ENCODE data around the gene SMAD1.

SMAD1 gene

DNA sequence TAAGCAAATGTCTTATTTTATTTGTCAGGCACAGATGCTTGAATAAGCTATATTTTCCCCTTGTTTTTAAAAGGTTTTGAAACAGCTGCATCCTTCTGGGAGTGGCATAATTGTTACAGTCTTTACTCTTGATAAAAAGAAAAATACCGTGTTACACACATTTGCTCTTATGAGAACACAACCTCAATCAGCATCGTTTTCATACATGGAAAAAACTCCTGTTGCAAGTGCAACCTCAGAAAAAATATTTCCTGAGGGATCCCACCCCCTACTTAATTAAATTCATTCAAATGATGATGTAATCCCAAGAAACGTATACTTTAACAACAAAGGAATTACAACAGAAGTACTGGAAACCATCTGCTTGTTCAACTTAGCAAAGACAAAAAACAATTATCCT lies 58.6 kb downstream of the SMAD1 start:
- TF ChIP-seq, protein P1, sequence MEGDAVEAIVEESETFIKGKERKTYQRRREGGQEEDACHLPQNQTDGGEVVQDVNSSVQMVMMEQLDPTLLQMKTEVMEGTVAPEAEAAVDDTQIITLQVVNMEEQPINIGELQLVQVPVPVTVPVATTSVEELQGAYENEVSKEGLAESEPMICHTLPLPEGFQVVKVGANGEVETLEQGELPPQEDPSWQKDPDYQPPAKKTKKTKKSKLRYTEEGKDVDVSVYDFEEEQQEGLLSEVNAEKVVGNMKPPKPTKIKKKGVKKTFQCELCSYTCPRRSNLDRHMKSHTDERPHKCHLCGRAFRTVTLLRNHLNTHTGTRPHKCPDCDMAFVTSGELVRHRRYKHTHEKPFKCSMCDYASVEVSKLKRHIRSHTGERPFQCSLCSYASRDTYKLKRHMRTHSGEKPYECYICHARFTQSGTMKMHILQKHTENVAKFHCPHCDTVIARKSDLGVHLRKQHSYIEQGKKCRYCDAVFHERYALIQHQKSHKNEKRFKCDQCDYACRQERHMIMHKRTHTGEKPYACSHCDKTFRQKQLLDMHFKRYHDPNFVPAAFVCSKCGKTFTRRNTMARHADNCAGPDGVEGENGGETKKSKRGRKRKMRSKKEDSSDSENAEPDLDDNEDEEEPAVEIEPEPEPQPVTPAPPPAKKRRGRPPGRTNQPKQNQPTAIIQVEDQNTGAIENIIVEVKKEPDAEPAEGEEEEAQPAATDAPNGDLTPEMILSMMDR (IDR thresholded peaks at IDR 0.05; ENCODE audit: borderline replicate concordance, insufficient read depth, low read depth, low read length) = no peak
- H3K4me3 ChIP-seq (ENCODE audit: low read depth, low read length) = no peak overlapping the region

DNA sequence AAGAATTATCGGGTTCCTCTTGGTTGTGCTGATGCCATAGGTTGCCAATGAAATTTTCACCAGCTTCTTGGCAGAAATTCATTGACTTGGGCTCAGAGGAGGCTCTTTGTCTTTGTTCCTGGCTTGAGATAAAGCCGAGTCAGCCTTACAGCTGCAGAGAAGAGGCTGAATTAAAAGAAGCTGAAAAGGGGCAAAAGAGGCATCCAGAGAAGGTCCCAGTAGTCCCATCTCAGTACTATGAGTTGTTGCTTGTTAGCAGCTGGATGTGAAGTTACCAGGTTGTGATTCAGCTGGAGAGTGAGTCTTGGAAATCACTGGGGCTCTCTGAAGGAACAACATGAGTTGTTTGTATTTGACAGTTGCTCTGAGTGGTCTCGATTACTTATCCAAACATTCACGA lies 59.7 kb downstream of the SMAD1 start:
- no peak overlapping the region for H3K4me3 ChIP-seq (ENCODE audit: low read depth, low read length)
- TF ChIP-seq, protein P1 (IDR thresholded peaks at IDR 0.05; ENCODE audit: borderline replicate concordance, insufficient read depth, low read depth, low read length) = no peak

DNA sequence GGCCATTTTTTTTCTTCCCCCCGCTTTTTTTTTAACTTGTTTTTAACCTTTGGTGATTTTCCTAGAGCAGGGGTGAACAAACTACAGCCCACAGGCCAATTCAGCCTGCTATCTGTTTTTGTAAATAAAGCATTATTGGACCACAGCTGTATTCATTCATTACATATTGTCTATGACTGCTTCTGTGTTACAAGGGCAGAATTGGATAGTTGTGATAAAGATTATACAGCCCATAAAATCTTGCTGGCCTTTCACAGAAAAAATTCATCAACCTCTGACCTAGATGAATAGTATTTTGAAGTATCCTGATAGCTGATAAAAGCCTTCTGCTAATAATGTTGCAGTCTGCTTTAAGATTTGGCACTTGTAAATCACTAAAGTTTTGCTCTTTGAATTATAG lies 63.4 kb downstream of the SMAD1 start:
- TF ChIP-seq, protein P1 (IDR thresholded peaks at IDR 0.05; ENCODE audit: borderline replicate concordance, insufficient read depth, low read depth, low read length) = no peak

DNA sequence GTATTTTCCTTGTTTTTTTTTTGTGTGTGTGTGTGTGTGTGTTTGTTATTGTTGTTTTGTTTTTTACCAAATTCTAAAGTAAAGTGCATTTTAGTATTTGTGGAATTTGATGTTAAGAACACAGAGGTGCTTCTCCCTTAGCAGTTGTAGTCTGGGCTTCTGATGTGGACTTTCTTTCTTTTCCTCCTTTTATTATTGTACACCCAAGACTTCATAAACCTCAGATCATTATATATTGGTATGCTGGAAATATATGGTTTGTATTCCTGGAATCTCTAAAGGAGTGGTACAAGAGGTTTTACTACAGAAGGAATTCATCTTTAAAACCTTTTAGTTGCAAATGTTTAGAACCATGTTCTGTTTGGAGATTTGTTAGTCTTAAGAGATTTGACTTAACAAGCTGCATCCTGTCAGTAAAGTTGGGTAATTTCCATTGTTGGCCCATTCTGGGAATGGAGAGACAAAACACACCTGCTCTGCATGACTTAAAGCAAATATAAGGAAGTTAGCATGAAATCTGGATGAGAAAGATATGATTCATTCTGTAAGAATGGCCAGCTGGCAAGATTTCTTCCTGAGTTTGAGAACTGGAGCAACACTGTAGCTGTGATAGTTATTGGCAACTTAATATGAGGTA lies 64.0 kb downstream of the SMAD1 start:
- no peak overlapping the region for H3K4me3 ChIP-seq (ENCODE audit: low read depth, low read length)
- TF ChIP-seq, protein P1 (IDR thresholded peaks at IDR 0.05; ENCODE audit: borderline replicate concordance, insufficient read depth, low read depth, low read length) = no peak

More for the DNA sequence above, 63.4 kb downstream of the SMAD1 start:
- H3K4me3 ChIP-seq (ENCODE audit: low read depth, low read length) = no peak overlapping the region

DNA sequence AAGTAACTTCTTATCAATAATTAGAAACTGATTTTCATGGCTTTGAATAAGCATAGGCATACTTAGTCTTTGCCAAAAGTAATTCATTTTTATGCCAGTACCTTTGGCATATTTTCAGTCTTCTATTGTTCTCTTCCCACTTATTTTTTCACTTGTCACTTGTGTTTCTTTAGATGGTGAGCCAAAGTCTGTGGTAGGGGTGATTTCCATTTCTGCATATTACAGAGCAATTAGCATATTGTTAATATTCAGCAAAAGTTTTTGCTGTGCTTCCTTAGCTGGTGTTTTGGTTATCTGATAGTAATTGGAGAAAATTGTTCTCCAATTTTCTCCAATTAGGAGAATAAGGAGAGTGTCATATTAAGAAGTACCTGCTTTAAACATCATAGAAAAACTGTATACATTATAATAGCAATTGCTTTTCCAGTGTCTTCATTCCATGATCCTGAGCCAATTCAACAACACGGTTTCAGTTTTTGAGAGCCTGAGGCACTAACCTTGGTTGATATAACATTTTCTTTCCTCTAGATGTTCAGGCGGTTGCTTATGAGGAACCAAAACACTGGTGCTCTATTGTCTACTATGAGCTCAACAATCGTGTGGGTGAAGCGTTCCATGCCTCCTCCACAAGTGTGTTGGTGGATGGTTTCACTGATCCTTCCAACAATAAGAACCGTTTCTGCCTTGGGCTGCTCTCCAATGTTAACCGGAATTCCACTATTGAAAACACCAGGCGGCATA lies 64.7 kb downstream of the SMAD1 start:
- H3K4me3 ChIP-seq (ENCODE audit: low read depth, low read length) = no peak overlapping the region
- TF ChIP-seq, protein P1 (IDR thresholded peaks at IDR 0.05; ENCODE audit: borderline replicate concordance, insufficient read depth, low read depth, low read length) = no peak

DNA sequence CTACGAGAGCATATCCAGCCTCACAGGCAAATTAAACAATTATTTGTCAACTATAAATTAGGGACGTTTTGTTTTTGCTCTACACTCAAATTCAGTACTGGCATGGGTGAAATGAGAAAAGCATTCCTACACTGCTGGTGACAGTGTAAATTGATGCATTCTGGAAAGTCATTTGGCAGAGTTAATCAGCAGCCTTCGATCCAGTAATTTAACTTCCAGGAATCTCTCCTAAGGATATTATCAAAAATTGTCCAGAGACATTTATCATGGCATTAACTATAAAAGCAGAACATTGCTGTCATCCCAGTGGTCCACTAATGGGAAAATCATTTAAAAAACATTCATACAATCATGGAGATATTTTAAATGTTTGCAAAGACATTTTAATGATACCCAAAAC lies 70.0 kb downstream of the SMAD1 start:
- TF ChIP-seq, protein P1 (IDR thresholded peaks at IDR 0.05; ENCODE audit: borderline replicate concordance, insufficient read depth, low read depth, low read length) = no peak
- H3K4me3 ChIP-seq (ENCODE audit: low read depth, low read length) = no peak overlapping the region

All from GM12875 (cell line).